GF-D8 (cell line): Measurements from ENCODE around the gene ZDHHC11.
A peak's percentile ranks its signal among the peaks of the same experiment; 100 is the strongest.
"Not testable (repeated sequence)": the region's sequence is repeated elsewhere in the genome, so short reads cannot be mapped to it uniquely, and the experiment has no call there.

ENCODE experiments used
- DNase-seq: peaks from one replicate; lab custom pipeline; 2025; lab: John Stamatoyannopoulos, UW

The ZDHHC11 gene

DNA sequence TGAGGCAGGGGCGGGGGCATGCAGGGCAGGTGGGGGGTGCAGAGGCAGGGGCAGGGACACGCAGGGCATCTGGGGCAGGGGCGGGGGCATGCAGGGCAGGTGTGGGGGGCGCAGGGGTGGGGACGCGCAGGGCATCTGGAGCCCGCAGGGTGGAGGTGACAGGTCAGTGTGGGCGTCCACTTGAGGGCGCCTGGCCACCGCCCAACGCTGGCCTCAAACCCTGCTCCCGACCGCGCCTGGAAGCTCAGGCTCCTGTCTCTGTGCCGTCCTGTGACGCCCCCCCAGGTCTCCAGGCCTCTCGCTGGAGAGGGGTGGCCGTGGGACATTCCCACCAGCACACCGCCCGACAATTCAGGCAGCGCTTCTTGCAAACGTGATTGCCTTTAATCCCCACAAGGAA is 6.9 kb downstream of the ZDHHC11 start:
- DNase-seq: not testable (repeated sequence)

DNA sequence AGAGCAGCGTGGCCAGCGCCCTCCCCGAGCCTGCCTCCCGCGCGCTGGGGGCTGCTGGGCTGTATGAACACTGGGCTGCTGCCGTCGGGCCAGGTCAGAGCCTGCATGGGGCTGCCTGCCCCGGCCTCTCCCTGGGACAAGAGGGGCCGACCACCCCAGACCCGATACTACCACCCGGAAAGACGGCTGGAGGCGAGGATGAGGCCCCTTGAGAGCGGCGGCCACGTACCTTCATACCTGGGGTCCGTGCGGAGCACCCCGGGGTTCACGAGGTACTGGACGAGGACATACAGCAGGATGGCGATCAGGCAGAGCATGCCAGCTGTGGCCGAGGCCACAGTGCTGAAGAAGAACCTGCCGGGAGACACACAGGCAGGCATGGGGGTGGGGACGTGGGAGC is 7.4 kb downstream of the ZDHHC11 start:
- not testable (repeated sequence) for DNase-seq

DNA sequence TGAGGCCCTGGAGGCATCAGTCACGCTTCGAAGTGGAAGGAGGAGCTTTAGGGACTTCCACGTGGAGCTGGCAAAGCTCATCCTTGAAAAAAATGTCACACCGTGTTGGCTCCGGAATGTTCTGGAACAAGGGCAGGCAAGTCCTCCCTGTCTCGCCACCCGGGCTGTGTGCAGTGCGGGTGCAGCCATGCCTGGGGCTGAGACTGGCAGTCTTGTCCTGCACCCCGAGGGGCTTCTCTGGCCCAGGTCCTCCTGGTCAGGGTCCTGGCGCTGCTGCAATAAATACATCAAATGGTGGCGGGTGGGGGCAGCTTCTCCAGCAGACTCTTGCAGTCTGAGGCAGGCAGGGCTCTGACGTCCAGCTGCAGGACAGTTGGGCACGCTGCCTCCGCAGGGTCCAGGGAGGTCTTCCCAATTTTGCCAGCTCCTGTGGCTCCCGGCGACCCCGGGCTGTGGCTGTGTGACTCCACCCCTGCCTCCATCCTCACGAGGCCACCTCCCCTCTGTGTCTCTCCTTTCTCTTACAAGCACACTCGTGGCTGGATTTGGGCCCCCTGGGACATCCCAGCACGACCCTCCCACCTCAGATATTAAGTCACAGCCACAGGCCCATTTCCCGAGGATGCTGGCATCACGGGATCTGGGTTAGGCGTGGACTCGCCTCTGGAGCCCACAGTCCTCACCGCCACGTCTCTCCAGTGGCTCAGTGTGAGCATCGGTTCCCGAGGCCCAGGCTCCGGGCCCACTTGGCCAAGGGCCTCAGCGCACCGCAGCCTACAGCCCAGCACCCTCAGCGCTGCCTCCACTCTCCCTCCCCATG is 8.2 kb downstream of the ZDHHC11 start:
- DNase-seq: not testable (repeated sequence)

DNA sequence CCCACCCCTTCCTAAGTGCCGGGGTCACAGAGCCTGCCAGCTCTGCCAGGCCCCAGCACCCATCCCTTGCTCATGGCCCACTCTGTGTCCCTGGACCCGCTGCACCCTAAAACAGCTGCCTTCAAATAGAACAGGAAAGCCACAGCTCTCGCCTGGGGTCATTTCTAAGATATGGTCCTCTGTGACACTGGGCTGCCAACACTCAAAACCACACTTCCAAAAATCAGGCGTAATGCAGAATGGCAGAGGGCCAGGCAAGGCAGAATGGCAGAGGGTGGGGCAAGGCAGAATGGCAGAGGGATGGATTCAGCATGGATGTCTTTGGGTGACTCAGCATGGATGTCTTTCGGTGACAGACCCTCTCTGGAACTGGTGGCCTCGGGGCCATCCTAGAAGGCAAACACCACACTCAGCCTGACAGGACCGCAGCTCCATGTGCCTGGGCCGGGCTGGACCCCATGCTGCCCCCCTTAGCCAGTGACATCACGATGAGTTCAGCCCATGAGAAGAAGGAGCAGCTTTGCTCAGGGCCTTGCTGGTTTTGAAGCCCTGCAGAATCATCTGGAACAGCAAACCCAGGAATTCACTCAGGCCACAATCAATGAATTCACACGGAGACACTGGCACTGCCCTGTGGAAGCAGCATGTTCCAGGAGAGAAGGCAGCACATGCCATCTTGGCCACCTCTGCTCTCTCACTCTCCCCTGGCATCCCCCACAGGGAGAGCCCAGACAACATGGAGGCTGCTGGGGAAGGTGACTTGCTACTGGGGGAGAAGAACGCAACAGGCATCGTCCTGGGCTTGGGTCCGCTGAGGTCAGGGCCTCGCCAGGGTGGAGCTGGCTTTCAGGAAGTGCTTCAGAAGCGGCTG is 9.0 kb downstream of the ZDHHC11 start:
- not testable (repeated sequence) for DNase-seq

DNA sequence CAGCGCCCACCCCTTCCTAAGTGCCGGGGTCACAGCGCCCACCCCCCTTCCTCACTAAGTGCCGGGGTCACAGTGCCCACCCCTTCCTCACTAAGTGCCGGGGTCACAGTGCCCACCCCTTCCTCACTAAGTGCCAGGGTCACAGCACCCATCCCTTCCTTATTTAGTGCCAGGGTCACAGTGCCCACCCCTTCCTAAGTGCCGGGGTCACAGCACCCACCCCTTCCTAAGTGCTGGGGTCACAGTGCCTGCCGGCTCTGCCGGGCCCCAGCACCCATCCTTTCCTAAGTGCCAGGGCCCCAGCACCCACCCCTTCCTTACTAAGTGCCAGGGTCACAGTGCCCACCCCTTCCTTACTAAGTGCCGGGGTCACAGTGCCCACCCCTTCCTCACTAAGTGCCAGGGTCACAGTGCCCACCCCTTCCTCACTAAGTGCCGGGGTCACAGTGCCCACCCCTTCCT is 9.8 kb downstream of the ZDHHC11 start:
- not testable (repeated sequence) for DNase-seq

DNA sequence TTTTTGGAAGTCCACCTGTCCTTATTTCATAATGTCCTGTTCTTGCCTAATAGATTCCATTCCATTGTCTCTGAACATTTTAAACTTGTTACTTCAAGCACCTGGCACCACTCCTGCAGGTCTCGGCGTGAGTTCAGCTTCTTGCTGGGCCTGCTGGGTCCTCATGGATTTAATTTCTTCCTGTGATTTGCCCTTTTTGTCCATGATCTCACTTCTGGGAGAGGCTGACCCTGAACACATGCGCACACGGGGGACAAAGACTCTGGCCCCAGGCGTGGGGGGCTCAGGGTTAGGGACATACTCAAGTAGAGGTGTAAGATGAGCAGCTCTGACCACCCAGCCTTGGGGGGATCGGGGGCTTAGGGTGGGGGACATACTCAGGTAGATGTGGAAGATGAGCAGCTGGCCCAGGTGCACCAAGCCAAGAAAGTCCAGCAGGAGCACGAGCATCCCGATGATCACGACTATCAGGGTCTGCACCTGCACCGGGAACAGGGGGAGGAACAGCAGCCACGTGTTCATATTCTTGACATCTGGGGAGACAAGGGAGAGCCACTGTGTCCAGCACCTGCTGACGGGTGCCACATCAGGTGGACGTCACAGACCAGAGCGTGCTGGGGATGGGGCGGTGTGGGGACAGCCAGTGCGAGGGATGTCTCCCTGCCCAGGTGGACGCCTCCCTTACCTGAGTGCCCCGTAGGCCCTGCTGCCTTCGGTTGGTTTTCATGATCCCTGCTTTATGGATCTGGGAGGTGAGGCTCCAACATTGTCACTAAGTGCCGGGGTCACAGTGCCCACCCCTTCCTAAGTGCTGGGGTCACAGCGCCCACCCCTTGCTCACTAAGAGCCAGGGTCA is 10.4 kb downstream of the ZDHHC11 start:
- not testable (repeated sequence) for DNase-seq

DNA sequence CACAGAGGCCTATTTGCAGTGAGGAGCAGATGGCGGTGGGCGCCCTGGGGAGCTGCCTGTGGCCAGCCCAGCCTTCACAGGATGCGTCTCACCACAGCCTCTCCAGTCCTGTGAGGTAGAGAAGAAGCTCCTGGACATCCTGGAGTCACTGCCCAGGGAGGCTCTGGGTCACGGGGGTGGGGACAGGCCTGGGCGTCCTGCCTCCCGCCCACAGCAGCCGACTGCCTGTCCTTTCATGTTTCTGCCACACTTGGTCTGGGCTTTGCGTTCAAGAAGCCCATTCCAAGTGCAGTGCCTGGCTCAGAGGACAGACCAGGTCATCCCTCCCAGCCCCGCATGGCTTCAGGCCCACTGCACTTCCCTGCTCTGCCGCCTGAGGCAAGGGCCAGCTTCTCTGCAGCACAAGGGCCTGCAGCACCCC is 12.3 kb downstream of the ZDHHC11 start:
- DNase-seq: not testable (repeated sequence)

DNA sequence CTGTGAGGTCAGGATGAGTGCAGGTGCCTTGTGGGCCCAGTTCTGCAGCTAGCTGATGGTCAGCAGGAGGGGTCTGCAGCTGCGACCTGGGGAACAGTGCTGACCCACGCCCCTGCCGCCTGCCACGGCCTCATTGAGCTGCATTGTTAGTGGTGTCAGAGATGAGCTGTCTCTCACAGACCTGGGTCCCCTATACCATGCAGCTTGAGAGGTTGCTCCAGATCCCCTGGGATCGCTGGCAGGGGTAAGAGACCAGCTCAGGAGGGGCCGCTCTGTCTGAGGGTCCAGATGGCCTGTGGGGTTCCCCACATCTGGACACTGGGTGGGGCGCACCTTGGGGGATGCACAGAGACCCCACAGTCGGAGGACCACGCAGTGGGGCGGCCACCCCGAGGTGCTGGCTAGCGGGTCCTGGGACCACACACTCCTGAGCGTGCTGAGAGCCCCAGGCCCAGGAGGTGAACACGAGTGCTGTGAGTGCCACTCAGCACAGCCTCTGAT is 13.1 kb downstream of the ZDHHC11 start:
- not testable (repeated sequence) for DNase-seq

DNA sequence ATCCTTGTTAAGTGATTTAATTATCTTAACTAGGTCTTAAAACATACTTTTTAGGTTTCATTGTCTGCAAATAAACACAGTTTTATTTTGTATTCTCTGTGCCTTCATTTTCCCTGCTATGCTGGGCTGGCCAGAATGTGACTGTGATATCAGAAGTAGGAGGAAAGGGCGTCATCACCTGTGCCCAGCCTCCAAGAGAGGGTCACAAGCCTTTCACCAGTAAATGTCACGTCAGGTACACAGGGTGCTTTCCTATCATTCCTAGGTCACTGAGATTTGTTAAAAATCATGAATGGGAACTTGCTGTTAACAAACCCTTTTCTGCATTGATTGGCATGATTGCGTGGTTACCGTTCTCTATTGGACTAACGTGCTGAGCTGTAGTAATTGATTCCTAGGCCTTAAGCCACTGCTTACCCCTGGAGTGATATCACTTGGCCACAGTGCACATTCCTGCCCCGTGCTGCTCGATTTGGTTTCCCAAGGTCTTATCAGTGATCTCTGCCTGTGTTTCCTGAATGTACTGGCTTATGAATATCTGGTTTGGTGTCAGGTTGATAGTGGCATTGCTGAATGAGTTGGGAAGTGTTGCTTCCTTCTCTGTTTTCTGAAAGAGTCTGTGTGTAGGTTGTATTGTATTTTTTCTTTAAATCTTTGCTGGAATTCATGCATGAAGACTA is 14.7 kb downstream of the ZDHHC11 start:
- peak; percentile 28 for DNase-seq

DNA sequence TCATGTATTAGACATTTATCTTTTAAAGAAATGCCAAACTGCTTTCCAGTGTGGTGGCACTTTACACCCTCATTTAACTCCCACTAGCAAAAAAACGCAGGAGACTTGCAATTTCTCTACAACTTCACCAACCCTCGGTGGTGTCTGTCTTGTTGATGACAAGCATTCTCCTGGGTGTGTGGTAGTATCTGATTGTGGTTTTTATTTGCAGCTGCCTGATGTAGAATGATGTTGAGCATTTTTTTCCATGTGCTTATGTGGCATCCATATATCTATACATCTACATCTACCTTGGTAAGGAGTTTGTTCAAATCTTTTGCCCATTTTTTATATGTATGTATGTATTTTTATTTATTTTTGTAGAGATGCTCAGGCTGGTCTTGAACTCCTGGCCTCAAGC is 16.8 kb downstream of the ZDHHC11 start:
- not testable (repeated sequence) for DNase-seq

DNA sequence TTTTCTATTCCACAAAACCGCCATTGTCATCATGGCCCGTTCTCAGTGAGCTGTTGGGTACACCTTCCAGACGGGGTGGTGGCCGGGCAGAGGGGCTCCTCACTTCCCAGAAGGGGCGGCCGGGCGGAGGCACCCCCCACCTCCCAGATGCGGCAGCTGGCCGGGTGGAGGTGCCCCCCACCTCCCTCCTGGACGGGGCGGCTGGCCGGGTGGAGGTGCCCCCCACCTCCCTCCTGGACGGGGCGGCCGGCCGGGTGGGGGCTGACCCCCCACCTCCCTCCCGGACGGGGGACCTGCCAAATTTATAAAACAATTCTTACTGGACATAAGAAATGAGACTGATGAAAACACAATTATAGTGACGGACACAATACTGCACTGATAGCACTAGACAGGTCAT is 22.6 kb downstream of the ZDHHC11 start:
- DNase-seq: not testable (repeated sequence)

DNA sequence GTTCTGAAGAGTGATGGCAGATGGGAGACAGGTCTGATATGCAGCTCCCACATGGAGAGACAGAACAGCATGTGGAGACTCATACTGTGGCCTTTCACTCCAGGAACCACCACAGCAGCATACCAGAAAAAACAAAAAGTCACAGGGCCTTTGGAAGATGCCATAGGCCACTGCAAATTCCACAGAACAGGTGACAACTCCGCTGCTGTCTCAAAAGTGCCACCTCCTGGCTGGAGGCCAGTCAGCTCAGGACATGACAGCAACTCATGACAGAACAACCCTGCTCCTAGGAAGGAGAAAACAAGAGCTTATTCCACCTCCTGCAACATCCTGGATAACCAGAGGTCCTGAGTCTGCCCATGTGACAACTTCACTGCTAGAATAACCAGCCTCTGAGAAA is 25.2 kb downstream of the ZDHHC11 start:
- DNase-seq: not testable (repeated sequence)

DNA sequence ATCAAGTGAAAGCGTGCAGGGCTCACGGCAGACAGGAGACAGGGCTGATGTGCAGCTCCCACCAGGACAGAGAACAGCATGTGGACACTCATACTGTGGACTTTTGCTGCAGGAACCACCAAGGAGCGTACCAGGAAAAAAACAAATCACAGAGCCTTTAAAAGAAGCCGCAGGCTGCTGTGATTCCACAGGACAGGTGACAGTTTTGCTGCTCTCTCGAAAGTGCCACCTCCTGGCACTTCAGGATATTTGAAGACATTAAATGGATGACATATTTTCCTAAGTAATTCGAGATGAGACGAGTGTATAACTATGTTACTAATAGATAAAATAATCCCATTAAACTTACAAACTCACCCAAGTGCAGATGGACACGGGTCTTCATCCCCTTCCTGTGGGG is 29.3 kb downstream of the ZDHHC11 start:
- no peak for DNase-seq

DNA sequence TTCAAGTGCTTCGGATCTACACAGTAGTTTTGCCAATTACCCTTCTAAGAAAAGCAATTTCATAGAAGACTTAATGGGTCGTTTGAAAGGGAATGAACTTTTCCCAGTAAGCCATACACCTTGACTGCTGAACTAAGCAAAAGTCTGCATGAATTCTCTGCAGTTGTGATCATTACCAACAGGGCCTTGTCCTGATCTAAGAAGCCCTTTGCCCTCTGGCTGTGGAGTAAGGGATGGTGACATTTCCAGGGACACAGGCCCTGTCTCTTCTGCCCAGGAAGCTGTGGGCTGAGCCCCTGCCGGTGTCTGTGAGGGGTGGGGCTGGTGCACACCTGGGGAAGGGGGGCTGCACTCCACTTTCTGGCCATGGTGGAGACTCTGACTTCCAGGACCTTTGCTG is 30.5 kb downstream of the ZDHHC11 start:
- DNase-seq: no peak

DNA sequence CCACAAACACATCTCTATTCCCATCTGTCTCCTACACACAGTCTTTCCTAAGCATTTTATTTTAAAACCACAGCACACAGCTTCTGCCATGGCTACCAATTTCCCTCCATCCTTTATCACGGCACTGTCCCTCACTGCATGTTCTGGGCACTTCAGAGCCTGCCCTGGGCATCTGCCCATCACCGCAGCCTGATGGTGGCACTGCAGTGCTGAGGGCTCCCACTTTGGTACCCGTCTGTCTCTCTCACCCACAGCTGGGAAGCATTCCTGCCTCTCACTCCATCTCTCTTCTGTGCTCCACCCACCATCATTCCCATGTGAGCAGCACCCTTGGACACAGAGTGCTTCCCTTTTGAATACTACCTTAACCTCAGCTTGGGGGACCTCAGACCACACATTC is 31.7 kb downstream of the ZDHHC11 start:
- no peak for DNase-seq

DNA sequence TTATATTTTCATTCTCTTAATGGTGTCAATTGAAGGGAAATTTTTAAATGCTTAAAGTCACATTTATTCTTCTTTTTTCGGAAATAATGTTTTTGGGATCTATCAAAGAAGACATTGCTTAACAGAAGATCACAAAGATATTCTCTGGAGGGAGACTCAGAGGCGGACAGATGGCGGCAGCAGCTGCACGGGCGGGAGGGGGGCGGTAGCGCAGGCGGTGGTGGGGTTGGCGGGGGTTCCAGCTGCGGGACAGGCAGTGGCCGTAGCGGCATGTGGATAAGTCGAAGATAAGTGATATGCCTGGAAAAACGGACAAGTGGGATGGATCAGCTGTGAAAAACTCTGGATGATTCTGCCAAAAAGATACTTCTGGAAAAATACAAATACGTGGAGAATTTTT is 34.6 kb downstream of the ZDHHC11 start:
- no peak for DNase-seq

DNA sequence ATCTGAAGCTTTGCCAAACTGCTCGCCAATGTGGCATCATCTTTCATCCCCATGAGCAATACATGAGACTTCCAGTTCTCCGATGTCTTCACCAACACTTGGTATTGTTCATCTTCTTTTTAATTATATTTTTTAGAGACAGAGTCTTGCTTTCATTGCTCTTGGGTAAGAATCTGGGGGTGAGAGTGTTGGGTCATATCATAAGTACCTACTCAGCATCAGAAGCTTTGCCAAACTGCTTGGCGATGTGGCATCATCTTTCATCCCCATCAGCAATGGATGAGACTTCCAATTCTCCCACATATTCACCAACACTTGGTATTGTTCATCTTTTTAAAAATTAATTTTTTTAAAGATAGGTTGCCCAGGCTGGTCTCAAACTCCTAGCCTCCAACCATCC is 35.3 kb downstream of the ZDHHC11 start:
- DNase-seq: no peak

DNA sequence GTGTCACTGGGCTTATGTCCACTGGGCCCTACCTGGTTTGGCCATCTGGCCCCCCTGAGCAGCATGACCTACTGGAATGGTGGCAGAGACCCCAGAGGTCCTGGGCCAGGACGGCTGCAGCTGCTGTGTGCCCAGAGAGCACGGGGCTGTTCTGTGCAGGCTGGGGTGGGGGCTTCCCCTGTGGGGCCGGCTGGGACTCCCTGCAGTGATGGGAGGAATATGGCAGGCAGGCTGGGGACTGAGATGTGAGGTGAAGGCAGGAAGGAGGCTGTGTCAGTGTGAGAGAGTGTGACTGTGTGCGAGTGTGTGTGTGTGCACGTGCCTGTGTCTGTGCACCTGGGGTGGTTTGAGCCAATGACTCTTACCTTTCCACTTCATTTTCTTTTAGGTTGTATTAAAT is 37.2 kb downstream of the ZDHHC11 start:
- DNase-seq: not testable (repeated sequence)

DNA sequence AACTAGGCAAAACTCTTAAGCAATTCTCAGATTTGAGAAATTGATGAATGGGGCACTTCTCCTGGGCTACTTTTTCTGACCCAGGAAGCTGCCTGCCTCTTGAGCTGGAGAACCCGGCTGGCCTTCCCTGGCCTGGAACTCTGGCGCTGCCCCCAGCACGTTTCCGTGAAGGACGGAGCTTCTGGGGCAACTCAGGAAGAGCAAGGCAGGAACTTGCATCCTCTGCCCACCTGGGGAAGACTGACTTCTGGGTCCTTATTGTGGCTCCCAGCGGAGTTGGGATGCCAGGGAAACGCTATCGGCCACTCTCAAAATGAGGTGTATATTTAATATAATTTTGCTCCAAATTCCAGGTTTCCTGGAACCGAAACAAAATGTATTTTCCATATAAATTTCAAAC is 39.4 kb downstream of the ZDHHC11 start:
- DNase-seq: not testable (repeated sequence)

DNA sequence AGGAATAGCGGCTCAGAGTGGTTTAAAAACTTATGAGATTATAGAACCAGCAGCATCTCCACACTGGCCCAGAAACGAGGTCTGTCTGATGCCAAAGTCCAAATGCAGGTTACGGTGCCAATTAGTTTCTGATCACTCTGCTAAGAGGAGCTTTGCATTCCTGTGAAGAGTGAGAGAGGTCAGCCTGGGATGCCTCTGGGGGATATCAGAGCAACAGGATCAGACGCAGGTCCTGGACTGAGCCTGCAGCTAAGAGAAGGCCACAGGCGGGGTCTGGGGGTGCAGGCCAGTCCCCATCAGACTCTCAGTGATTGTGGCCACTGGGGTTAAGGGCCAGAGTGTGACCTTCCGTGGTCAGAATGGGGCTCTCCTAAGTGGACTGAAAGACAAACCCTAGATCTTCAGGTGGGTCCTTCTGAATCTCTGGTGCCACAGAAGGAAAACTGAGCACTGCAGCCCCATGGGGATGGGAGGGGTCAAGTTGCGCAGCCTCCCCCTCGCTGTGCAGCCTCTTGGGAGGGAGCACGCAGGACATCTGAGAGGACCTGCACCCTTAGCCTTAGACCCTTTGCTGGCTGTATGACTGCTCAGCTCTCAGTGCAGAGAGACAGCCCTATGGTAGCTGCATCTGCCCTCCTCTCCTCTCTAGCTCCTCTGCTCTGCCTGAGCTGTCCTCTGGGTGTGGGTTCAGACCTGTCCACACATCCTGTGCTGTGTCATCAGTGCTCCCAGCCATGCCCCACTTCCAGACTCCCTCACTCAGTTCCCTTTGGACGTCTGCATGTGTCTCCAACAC is 42.9 kb downstream of the ZDHHC11 start:
- not testable (repeated sequence) for DNase-seq
